HG03460 (cell line): Measurements from ENCODE around the gene PRSS27.

Experiments
- ATAC-seq: cut with Tn5 transposase; IDR thresholded peaks from one replicate; pipeline ENCODE4 v1.9.1; 2021; ENCODE audit not compliant: unreplicated experiment

Gene PRSS27

DNA sequence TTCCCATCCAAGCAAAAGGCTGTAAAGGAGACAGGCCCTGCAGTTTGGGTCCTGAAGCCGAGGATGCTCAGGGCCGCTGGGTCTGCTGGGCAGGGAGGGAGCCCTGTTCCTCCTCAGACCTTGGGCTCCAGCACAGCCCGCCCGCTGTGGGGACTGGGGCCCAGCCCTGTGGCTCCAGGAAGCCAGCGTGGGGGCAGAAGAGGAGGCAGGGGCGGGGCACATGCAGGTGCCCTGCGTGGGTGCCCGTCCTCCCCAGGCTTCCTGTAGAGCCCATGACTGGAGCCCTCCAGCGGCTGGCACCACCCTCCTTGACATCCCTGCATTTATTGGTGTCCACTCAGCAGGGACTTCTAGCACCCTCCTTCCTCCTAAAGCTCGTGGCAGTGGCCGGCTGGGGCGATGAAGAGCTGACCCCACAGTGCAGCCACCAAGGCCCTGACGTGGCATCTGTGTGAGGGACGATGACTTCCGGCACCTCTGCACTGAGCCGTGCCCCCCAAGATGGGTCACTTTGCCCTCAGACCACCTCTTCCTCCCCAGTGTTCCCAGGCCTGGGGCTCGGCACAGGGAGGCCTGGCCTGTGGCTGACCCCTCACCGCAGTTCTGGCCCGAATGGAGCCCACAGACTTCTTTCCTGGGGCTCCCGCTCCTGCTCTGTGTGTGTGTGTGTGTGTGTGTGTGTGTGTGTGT is 9.9 kb downstream of the PRSS27 start:
- ATAC-seq, result no peak

DNA sequence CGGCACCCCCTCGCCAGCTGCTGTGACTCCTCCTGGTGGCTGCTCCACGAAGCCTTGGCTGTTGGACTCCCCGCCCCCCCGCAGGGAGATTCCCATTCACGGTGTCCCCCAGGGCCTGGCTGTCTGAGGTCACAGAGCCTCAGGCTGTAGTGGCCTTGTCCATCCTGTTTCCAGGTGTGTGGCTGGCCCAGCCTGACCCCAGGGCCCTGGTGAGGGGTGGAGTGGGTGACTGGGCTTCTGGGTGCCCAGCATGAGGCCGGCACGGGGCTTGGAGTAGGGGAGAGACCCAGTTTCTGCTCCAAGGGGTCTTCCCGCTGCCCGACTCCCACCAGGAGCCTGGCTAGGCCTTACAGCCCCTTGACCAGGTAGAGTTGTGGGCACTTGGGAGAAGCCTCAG is 10.4 kb downstream of the PRSS27 start:
- no peak for ATAC-seq

DNA sequence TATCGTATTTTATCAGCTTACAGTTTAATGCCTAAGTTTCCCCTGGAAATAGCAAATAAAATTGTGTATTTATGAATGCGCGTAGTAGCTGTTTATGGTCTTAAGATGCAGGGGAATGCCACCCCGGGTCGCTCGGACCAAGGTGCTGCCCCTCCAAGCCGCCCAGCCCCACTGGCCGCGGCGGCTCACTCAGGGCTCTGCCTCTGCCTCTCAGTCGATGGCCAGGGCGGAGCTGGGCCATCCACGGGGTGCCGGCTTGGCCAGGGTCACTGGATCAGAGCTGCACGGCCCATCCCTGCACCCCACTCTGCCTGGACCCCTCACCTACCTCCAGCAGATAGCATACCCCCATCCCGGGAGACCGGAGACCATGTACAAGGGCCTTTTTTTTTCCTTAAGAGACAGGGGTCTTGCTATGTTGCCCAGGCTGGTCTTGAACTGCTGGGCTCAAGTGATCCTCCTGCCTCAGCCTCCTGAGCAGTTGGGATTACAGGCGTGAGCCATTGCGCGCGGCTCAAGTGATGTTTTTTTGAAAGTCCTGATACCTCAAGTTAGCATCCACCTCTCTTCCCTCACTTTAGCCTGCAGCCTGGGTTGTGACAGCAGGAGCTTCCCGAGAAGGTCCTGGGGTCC is 11.0 kb downstream of the PRSS27 start:
- no peak for ATAC-seq

DNA sequence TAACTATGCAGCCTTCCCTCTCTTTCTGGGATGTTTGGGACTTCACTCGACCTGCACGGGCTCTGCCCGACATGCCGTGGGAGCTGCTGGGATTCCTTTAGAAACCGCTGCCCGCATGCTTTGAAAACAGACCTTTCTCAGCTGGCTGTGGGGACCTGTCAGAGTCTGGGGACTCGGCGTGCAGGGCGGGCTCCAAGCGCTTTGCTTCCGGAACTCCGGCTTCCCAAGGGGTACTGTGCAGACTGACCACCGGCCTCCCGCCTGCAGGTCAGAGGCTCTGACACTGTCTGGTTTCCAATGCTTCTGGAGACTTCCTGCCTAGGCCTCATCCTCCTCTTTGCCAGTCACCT is 11.8 kb downstream of the PRSS27 start:
- ATAC-seq, result no peak

DNA sequence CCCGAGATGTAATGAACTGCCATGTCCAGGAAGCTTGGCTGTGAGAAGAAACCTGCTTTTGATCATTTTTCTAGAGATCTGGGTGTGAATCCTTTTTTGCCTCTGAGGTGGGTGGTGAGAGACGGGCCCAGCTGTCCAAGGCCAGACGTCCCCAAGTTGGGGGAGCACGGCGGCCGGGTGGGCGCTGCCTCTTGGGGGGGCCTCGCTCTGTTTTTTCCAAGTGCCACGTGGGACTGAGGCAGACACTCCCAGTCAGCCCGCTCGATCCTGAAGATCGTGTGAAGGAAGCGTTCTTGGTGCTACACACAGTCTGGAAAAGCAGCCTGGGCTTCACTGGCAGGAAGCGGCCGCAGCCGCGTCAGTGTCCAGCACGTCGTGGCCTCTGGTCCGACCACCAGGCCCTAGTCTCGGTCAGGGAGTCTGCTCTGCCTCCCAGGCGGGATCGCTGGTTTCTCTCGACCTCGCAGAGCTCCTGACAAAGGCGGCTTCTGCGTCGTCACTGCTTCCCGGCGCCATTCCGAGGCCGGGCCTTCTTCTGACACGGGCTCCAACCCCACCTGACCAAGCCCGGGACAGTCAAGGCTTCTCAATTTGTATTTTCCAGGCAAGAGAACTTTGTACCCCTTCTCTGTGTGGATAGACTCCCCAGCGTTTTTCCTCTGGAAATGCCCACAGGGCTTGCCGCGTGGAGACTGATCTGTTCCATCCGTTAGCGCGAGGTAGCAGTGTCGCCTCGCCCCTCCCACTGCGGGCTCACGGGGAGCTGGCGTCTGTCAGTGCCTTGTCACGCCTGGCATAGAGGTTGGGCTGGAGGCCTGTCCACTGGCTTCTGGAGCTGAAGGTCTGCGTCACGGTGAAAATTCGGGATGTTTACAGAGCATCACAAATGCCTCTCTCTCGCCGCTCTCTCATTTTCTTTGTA is 12.4 kb downstream of the PRSS27 start:
- no peak for ATAC-seq

DNA sequence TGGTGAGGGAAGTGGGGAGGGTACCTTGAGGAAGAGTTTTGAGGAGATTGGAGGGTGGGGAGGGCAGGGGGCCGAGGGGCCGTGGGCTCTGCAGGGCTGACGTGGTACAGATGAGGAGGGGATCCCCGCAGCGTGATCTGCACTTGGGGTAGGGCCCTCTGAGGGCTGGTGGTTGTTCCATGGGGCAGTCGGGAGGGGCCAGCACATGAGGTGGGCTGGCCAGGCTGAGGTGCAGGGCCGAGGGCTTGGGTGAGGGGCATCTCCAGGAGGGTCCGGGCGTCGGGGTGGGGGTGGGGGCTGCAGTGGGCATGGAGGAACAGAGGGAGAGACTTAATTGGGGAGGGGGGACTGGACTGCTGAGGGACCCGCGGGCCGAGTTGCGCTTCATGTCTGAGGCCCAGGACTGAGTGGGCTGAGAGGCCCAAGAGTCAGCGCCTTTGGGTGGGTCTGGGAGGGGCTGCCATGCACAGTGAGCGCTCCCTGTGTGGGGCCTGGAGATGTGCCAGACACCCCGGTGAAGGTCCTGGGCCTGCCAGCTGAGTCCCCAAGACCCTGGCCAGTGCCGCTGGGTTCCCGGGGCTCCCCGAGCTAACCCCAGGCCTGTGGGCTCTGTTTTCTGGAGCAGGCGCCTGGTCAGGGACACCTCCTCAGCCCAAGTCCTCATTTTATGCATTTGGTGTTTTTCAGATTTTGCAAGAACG is 13.3 kb downstream of the PRSS27 start:
- ATAC-seq, result no peak

DNA sequence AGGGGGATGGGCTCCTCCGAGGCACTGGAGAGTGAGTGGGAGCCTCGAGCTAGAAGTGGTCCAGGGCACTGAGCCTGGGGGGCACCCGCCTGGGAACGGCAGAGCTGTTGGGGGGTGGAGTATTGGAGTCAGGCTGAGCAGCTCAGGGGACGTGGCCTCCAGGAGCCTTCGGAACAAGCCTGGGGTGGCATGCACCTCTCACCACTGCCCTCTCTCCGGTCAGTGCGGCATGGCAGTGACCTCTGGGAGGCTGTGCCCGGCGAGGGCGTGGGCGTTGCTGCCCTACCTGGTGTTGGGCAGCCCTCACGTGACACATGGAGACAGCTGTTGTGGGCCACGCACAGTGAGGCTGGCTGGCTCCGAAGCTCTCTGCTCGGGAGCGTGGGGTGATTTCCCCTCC is 13.9 kb downstream of the PRSS27 start:
- ATAC-seq, result no peak

DNA sequence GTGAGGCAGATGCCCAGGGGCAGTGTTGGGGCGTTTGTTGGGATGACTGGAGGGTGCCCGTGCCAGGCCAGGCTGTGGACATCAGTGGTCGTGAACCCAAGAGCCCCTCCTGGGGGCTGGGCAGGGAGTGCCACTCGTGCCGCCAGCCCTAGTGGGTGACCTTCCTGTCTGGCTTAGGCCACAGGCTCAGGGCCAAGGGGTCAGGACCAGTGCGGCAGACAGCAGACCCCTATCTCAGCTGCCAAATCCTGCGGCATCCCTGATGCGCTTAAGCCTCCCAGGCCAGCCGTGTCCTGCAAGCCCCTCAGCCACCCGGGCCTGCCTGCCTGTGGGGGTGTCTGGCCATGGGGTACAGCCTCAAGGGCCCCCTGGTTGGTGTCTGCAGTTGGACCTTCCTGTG is 14.7 kb downstream of the PRSS27 start:
- ATAC-seq, result no peak

DNA sequence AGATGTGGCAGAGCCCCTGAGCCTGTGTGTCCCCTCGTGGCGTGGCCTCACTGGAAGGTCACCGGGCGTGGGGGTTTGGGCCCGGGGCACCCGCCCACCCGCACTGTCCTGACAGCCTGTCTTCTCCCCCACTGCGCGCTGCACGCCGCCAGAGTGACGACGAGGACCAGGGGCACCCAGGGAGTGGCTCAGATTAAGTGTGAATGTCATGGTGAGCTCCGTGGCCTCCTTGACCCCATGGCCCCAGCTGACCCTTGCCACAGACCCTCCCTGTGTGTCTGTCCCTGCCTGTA is 15.1 kb downstream of the PRSS27 start:
- ATAC-seq, result no peak

DNA sequence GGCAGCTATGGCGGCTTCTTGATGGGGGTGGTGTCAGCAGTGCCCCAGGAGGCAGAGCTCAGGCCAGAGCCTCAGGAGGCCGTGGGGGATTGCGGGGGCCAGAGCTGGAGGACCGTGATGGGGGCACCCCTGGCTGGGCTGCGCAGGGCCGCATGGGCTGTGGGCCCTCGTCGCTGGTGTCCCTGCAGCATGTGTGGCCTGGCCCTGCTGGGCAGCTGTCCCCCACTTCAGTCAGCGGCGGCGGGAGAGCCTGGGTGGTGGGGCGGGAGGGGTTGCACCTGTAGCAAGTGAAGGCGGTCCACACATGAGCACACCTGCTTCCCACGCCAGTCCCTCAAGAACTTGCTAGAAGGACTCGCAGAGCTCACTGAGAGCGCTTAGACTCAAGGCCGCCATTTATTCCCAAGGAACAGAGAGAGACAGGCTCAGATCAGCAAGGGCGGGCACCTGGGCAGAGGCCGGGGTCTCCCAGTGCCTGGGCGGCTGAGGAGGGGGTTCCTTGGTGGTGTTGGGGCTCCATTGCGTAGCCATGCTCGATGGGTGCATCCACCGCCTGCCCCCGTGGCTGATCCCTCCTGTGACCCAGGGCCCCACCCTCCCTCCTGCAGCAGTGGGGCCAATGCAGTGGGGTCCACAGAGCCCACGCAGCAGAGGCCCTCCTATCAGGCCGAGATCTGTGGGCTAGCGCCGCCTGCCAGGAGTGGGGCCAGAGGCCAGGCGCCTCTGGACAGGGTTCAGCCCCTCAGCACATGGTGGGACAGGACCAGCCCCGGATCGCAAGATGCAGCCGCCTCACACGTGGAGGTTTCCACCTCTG is 15.7 kb downstream of the PRSS27 start:
- ATAC-seq, result no peak

DNA sequence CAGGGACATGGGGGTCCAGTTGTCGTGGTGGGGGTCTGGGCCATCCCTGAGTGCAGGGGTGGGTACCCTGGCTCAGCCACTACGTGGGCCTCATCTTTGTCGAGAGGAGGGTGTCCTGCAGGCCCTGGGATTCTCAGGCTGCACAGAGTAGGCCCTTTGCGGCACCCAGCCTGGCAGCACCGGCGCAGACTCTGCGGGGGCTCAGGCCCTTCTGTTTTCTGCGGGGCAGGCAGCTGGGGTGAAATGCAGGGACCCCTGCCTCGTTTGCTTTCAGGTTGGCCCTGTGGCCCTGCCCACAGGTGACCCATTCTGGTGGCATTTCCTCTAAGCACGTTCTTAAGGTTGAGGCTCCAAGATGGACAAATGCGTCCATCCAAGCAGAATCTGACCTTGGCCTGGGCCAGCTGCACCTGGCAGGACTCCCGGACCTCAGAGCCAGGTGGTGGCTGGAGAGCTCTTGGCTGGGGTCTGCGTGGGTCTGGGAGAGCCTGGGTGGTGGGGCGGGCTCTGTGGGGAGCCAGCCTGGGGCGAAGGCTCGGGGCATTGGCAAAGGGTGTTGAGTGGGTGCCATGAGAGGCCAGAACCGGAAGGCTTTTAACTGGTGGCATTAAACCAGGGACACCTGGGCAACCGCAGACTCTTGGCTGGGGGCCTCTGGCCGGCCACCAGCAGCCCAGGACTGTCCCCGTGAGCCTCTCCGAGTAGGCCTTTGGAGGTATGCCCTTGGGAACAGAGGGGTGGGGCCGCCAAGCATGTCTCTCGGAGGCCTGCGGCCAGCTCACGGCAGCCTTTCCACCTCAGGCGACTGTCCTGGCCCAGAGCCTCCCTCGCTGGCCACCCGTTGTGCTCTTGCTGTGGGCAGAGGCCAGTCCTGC is 16.9 kb downstream of the PRSS27 start:
- no peak for ATAC-seq

DNA sequence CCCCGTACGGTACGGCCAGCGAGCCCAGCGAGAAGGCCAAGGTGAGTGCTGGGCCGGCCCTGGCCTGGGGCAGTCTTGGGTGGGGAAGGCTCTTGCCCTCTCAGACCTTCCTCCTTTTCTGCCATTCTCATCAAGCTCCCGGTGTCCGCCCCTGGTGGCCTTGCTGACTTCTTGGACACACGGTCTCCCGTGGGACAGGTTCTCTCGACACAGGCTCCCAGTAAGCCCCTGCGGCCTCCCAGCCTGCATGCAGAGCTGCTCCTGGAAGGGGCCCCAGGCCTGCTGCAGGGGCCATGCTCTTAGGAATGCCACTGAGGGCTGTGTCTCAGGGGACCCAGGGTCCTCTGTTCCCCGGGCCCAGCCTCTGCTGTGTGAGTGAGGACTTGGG is 17.6 kb downstream of the PRSS27 start:
- no peak for ATAC-seq

DNA sequence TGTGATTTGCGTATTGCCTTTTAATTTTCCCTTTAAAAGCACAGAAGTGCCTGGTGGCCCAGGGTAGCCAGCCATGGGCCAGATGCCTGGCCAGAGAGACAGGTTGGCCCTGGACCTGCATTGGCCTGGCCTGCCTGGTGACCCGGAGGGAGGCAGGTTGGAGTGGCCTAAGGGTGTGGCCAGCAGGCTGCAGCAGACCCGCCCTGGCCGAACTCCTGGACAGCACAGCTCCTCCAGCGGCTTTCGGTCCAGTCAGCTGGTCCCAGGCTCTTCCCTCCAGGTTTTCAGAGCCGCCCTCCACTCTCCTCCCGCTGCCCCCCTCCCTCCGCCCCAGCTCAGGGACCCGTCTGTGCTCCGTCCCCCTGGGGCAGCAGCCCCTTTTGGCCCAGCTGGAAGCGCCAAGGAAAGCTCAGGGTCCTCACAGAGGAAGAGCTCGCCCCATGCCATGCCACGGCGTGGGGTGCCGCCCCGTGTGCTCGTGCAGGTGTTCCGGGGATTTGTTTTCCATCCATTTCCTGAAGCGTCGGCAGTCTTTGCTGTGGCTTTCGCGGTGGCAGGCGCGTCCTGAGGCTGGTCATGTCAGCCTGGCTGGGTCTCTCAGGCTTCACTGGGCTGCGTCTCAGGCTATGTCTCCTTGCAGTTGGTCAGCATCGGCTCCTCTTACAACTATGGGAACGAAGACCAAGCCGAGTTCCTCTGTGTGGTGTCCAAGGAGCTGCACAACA is 18.1 kb downstream of the PRSS27 start:
- ATAC-seq, result no peak

DNA sequence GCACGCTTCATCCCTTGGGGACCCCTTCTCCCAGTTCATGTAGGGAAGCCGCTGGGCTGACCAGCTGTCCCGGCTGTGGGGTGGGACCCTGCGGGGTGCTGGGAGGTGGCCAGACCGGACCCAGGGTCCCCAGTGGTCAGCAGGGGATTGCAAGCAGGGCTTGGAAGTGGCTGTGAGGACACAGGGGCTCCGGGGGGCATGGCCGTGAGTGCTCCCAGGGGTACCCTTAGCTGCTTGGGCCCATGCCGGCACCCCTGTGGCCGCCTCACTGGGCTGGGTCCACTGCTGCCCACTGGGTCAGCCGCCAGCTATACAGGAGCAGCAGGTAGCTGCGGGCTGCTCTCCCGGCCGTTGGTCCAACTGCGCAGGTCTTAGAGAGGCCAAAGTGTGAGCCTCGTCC is 18.8 kb downstream of the PRSS27 start:
- no peak for ATAC-seq

DNA sequence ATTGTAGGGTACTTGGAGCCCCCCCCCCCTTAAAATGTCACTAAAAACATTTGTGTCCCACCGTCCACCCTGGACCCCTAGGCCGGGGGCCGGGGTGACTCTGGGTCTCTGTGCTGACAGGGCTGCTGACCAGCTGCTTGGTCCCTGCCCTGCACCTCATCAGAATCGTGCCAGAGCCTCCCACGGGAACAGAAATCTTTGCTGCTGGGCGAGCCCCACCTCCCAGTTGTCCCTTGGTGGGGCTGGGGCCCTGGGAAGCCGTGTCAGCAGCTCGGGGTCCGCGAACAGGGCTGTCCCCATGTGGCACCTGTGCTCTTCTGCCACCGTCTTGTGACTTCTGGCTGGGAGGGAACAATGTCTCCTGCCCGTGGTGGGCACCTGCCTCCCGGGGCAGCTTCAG is 19.2 kb downstream of the PRSS27 start:
- ATAC-seq, result no peak

DNA sequence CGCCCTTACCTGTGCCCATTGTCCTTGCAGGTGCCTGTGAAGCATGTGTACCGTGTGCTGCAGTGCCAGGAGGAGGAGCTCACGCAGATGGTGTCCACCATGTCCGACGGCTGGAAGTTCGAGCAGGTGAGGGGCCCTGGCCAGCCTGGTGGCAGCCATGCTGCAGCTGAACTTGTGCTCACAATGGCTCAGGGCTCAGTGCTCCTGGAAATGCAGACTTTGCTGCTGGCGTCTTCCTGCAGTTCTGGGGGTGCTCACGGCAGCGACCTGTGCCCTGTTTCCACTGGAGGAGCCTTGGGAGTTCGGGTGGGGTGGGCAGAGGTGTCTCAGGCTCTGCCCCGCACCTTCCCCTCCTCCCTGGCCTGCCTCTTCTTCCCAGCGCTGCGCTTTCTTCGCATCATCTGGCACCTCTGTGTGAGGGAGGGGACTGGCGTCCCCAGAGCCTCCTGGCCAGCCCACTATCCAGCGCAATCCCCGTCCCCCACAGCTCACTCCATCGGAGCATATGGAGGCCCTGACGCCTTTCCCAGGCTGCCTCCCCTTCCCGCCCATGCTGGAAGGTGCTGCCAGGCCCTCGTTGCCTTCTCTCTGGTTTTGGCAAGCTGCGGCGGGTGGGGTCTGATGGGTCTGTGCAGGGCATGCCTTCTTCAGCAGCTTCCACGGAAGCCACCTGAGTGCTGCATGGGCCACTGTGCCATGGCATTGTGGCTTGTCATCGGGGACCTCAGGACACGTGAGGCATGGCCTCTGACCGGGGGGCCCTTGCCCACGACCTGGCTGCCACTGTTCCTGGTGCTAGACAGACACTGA is 20.0 kb downstream of the PRSS27 start:
- no peak for ATAC-seq

DNA sequence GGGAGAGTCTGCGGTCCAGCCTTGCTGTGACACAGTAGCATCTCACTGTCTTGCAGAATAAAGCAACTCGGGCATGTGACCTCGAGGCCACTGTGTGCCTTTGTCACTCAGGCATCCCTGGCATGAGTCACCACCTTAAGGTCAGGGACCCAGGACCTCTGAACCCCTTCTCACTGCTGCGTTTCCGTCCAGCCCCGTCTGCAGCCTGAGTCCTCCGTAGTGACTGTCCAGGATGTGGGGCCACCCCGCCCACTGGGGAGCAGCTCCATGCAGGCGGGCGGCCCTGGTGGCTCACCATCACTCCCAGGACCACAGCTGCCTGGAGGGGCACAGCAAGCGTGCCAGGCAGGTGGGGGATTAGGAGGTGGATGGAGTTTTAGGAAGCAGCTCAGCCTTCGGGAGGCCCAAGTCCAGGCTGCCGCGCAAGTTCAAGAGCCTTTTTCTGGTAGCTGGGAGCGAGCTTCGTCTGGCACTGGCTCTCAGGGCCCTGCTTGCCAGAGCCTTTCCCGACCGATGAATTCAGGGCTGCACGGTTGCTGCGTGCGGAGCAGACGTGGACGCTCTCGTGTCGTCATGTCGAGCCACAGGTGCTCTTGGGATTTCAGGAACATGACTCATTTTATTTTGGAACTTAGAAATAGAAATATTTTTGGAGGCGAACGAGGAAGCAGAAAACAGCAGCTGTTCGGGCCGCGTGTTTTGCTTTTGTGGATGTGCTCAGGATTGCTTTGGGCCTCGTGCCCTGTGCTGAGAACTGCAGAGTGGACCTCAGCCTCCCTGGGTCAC is 20.9 kb downstream of the PRSS27 start:
- no peak for ATAC-seq
